CD4-positive, alpha-beta T cell treated with Interleukin-21 for 1 hour (primary cell): ENCODE measurements around the gene MBNL1.
"Not testable (repeated sequence)": the region's sequence is repeated elsewhere in the genome, so short reads cannot be mapped to it uniquely, and the experiment has no call there.

Experiments
- DNase-seq: peaks from one replicate; pipeline ENCODE4 v3.0.0-alpha.2; 2020

Gene MBNL1

GRCh38 chr3:152416808-152417580 lies 148.3 kb downstream of the MBNL1 start:
- DNase-seq = no peak

- DNase-seq = no peak
These were observed 151.0 kb downstream of the MBNL1 start for GRCh38 chr3:152419748-152420147.

GRCh38 chr3:152421162-152421561 lies 152.4 kb downstream of the MBNL1 start:
- DNase-seq = no peak

- DNase-seq = no peak
These were observed 157.7 kb downstream of the MBNL1 start for GRCh38 chr3:152426393-152426792.

- no peak for DNase-seq
These were observed 159.8 kb downstream of the MBNL1 start for GRCh38 chr3:152428577-152428976.

GRCh38 chr3:152430223-152431002 lies 161.7 kb downstream of the MBNL1 start:
- no peak for DNase-seq

- DNase-seq = no peak
These were observed 165.4 kb downstream of the MBNL1 start for GRCh38 chr3:152434142-152434541.

- not testable (repeated sequence) for DNase-seq
These were observed 166.5 kb downstream of the MBNL1 start for GRCh38 chr3:152435210-152435609.

GRCh38 chr3:152436707-152437590 lies 168.2 kb downstream of the MBNL1 start:
- no peak for DNase-seq

- DNase-seq = no peak
These were observed 169.5 kb downstream of the MBNL1 start for GRCh38 chr3:152438181-152438580.

- DNase-seq = no peak
These were observed 170.0 kb downstream of the MBNL1 start for GRCh38 chr3:152438706-152439105.

GRCh38 chr3:152440243-152440642 lies 171.5 kb downstream of the MBNL1 start:
- DNase-seq = not testable (repeated sequence)

GRCh38 chr3:152443212-152444023 lies 174.7 kb downstream of the MBNL1 start:
- DNase-seq = no peak

- peak; percentile 63 for DNase-seq
These were observed 175.4 kb downstream of the MBNL1 start for GRCh38 chr3:152444029-152444641.

- DNase-seq = no peak
These were observed 176.5 kb downstream of the MBNL1 start for GRCh38 chr3:152445212-152445611.

- no peak for DNase-seq
These were observed 177.8 kb downstream of the MBNL1 start for GRCh38 chr3:152446495-152446894.

- DNase-seq = peak; percentile 43
These were observed 178.8 kb downstream of the MBNL1 start for GRCh38 chr3:152447511-152447910.

GRCh38 chr3:152448091-152448490 lies 179.4 kb downstream of the MBNL1 start:
- DNase-seq = no peak

- no peak for DNase-seq
These were observed 183.6 kb downstream of the MBNL1 start for GRCh38 chr3:152452318-152452717.

- no peak for DNase-seq
These were observed 185.5 kb downstream of the MBNL1 start for GRCh38 chr3:152454076-152454875.

GRCh38 chr3:152455989-152456388 lies 187.3 kb downstream of the MBNL1 start:
- DNase-seq = no peak
